GM12878 (cell line): ENCODE measurements around the gene KCNMB2. TPM values are rescaled to one million over a fixed set of nuclear protein-coding genes. Genes with fewer than 3 reads are reported as not detected.

Experiments
- CHD1 ChIP-seq: IDR thresholded peaks from 2 replicates; pipeline ENCODE4 v1.6.1; 2012; ENCODE audit warnings: low read depth, low read length, improper control_type of control experiment
- EGR1 ChIP-seq, 2 experiments: IDR thresholded peaks; 1 replicate in 1 of 2; 2 replicates in 1 of 2; pipeline ENCODE4 v1.6.1; 2011 to 2012; ENCODE audit warnings: low read depth in 2 of 2, low read length in 2 of 2, borderline replicate concordance in 1 of 2, mild to moderate bottlenecking in 1 of 2, moderate library complexity in 1 of 2
- EP300 ChIP-seq, 2 experiments: fragments of 150-350 bp in 1 of 2; IDR thresholded peaks; 2 replicates each; pipeline ENCODE4 v1.6.1; 2011 to 2012; ENCODE audit warnings: low read depth in 2 of 2, low read length in 2 of 2, borderline replicate concordance in 1 of 2, improper control_type of control experiment in 1 of 2, inconsistent platforms in 1 of 2; ENCODE audit not compliant: control insufficient read depth in 1 of 2
- HCFC1 ChIP-seq: fragments of 150-350 bp; IDR thresholded peaks from 2 replicates; pipeline ENCODE4 v1.6.1; 2014; ENCODE audit warnings: low read length
- IRF5 ChIP-seq: fragments of 450-650 bp; IDR thresholded peaks from 2 replicates; pipeline ENCODE4 v1.6.1; 2017; ENCODE audit warnings: borderline replicate concordance
- JUNB ChIP-seq: IDR thresholded peaks from 2 replicates; pipeline ENCODE4 v1.6.1; 2016; ENCODE audit warnings: antibody characterized with exemption, mild to moderate bottlenecking
- MXI1 ChIP-seq: fragments of 150-350 bp; IDR thresholded peaks from 2 replicates; pipeline ENCODE4 v1.6.1; 2011; ENCODE audit warnings: low read depth, mild to moderate bottlenecking, inconsistent platforms, low read length, improper control_type of control experiment
- RBBP5 ChIP-seq: fragments of 200-600 bp; sonication (generic); conservative IDR thresholded peaks from 2 replicates; pipeline ENCODE4 v1.6.1; 2016
- REST ChIP-seq: IDR thresholded peaks from 2 replicates; pipeline ENCODE4 v1.6.1; 2012; ENCODE audit warnings: mild to moderate bottlenecking, low read depth, low read length
- SIX5 ChIP-seq: IDR thresholded peaks from 2 replicates; pipeline ENCODE4 v1.6.1; 2011; ENCODE audit warnings: mild to moderate bottlenecking, low read depth, low read length, moderate library complexity; ENCODE audit not compliant: severe bottlenecking
- SMAD1 ChIP-seq: fragments of 450-650 bp; IDR thresholded peaks from 2 replicates; pipeline ENCODE4 v1.6.1; 2018; ENCODE audit warnings: mild to moderate bottlenecking, low read depth; ENCODE audit not compliant: partially characterized antibody
- SMARCA5 ChIP-seq: fragments of 450-650 bp; IDR thresholded peaks from 2 replicates; pipeline ENCODE4 v1.6.1; 2017; ENCODE audit warnings: mild to moderate bottlenecking
- ZNF622 ChIP-seq: fragments of 450-650 bp; IDR thresholded peaks from 2 replicates; pipeline ENCODE4 v1.6.1; 2017; ENCODE audit warnings: mild to moderate bottlenecking, inconsistent platforms
- ZSCAN29 ChIP-seq: fragments of 450-650 bp; IDR thresholded peaks from 2 replicates; pipeline ENCODE4 v1.6.1; 2017; ENCODE audit warnings: mild to moderate bottlenecking, moderate library complexity
- polyA plus RNA-seq, 11 experiments: library from polyadenylated mRNA; depleted of rRNA in 4 of 11; unstranded in 6 of 11; stranded (reverse) in 5 of 11; fragments of >200 nt; fragmentation: Nextera tagmentation in 4 of 11; fragmentation: Illumina TruSeq in 1 of 11; extraction: Ambion mirVana in 4 of 11; extraction: Trizol in 1 of 11; gene quantifications; 1 replicate in 1 of 11; 2 replicates in 10 of 11; pipeline versions ENCODE4 v1.2.1 to v1.2.3, GENCODE V29; 2011 to 2016; ENCODE audit warnings: inconsistent platforms in 2 of 11, missing spikeins in 2 of 11, low read depth in 1 of 11
- total RNA-seq, 4 experiments: library from RNA; depleted of rRNA in 3 of 4; stranded (reverse); fragments of >200 nt in 3 of 4; fragmentation: Illumina TruSeq in 1 of 4; extraction: Trizol in 1 of 4; gene quantifications; 2 replicates each; pipeline versions ENCODE4 v1.2.1 to v1.2.3, GENCODE V29; 2013 to 2021
- TF ChIP-seq, protein P1 (sequence below): fragments of 450-650 bp; IDR thresholded peaks from 2 replicates; pipeline ENCODE4 v1.6.1; 2016; ENCODE audit warnings: mild to moderate bottlenecking, moderate library complexity, borderline replicate concordance
- TF ChIP-seq, protein P2 (sequence below): fragments of 450-650 bp; IDR thresholded peaks from 2 replicates; pipeline ENCODE4 v1.6.1; 2016; ENCODE audit warnings: mild to moderate bottlenecking

Gene KCNMB2
- total and polyA plus RNA-seq, 10 of the 15 experiments (the other 5 are each of a cell fraction or from before 2014, with no cell fraction given) = 0.22 to 18.8 (median 11.0) TPM

GRCh38 chr3:178518660-178519396 lies 17.4 kb upstream of the KCNMB2 start (continued):
- TF ChIP-seq EP300 (IDR thresholded peaks at IDR 0.05; ENCODE audit: borderline replicate concordance in 1 of 2, control insufficient read depth in 1 of 2, low read depth in 2 of 2, low read length in 2 of 2) (peak; percentile 79; a peak in 3 of 4 replicates), EGR1 (IDR thresholded peaks at IDR 0.05; ENCODE audit: borderline replicate concordance in 1 of 2, low read depth in 2 of 2, low read length in 2 of 2) (no peak), ZSCAN29 (no peak), JUNB (peak; percentile 91), SMARCA5 (no peak), RBBP5 (no peak), REST (no peak), MXI1 (no peak), HCFC1 (no peak), SMAD1 (peak; percentile 54), SIX5 (no peak), IRF5 (no peak), CHD1 (no peak), ZNF622 (no peak)
- TF ChIP-seq, protein P1, sequence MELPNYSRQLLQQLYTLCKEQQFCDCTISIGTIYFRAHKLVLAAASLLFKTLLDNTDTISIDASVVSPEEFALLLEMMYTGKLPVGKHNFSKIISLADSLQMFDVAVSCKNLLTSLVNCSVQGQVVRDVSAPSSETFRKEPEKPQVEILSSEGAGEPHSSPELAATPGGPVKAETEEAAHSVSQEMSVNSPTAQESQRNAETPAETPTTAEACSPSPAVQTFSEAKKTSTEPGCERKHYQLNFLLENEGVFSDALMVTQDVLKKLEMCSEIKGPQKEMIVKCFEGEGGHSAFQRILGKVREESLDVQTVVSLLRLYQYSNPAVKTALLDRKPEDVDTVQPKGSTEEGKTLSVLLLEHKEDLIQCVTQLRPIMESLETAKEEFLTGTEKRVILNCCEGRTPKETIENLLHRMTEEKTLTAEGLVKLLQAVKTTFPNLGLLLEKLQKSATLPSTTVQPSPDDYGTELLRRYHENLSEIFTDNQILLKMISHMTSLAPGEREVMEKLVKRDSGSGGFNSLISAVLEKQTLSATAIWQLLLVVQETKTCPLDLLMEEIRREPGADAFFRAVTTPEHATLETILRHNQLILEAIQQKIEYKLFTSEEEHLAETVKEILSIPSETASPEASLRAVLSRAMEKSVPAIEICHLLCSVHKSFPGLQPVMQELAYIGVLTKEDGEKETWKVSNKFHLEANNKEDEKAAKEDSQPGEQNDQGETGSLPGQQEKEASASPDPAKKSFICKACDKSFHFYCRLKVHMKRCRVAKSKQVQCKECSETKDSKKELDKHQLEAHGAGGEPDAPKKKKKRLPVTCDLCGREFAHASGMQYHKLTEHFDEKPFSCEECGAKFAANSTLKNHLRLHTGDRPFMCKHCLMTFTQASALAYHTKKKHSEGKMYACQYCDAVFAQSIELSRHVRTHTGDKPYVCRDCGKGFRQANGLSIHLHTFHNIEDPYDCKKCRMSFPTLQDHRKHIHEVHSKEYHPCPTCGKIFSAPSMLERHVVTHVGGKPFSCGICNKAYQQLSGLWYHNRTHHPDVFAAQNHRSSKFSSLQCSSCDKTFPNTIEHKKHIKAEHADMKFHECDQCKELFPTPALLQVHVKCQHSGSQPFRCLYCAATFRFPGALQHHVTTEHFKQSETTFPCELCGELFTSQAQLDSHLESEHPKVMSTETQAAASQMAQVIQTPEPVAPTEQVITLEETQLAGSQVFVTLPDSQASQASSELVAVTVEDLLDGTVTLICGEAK = no peak
- TF ChIP-seq, protein P2, sequence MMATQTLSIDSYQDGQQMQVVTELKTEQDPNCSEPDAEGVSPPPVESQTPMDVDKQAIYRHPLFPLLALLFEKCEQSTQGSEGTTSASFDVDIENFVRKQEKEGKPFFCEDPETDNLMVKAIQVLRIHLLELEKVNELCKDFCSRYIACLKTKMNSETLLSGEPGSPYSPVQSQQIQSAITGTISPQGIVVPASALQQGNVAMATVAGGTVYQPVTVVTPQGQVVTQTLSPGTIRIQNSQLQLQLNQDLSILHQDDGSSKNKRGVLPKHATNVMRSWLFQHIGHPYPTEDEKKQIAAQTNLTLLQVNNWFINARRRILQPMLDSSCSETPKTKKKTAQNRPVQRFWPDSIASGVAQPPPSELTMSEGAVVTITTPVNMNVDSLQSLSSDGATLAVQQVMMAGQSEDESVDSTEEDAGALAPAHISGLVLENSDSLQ = peak; percentile 68; the same call in 1 of the 2 replicates
